RWPE1 (cell line): Measurements from ENCODE around the gene CHST11.

Experiments used
- CTCF ChIA-PET: fragments of 350-600 bp; sonication (Branson Sonifier 250); formaldehyde crosslinking; extraction: SDS; loops from one replicate; lab custom pipeline; 2021; lab: Yijun Ruan, JAX
- POLR2A ChIA-PET: fragments of 400-600 bp; formaldehyde crosslinking; extraction: SDS; loops from one replicate; lab custom pipeline; 2020; ENCODE audit warnings: antibody characterized with exemption; ENCODE audit not compliant: low non-redundant PET; lab: Yijun Ruan, JAX
- DNase-seq: peaks from one replicate; pipeline ENCODE4 v3.0.0; 2012; ENCODE audit warnings: low spot score
- H3K27ac ChIP-seq: fragments of 450-650 bp; 2 replicates; pipeline ENCODE4 v1.5.1; 2017
- CTCF ChIP-seq: fragments of 450-650 bp; conservative IDR thresholded peaks from 2 replicates; pipeline ENCODE4 v1.5.1; 2017; ENCODE audit warnings: low read depth, mild to moderate bottlenecking

Gene CHST11

GRCh38 chr12:104419717-104420116 lies 37.0 kb upstream of the CHST11 start:
- no peak for DNase-seq
- ChIA-PET CTCF (no interaction called here), POLR2A (interaction anchor here (0.6 kb wide), 1 partner anchor 29 kb away, joined by 4 read pairs; no protein-coding TSS in a partner anchor)
- TF ChIP-seq CTCF: no peak
- no peak overlapping the region for H3K27ac ChIP-seq

GRCh38 chr12:104420868-104421267 lies 35.9 kb upstream of the CHST11 start:
- CTCF ChIA-PET: no interaction called here
- POLR2A ChIA-PET: no interaction called here
- no peak overlapping the region for H3K27ac ChIP-seq
- no peak for TF ChIP-seq CTCF
- no peak for DNase-seq

- DNase-seq: no peak
- no peak overlapping the region for H3K27ac ChIP-seq
- ChIA-PET POLR2A (no interaction called here), CTCF (no interaction called here)
- TF ChIP-seq CTCF: no peak
Measured at GRCh38 chr12:104421343-104421742, 35.4 kb upstream of the CHST11 start.

- DNase-seq: no peak
- ChIA-PET POLR2A (no interaction called here), CTCF (interaction anchor here (1.1 kb wide), 1 partner anchor 41 kb away, joined by 5 read pairs; no protein-coding TSS in a partner anchor)
Measured at GRCh38 chr12:104422441-104422840, 34.3 kb upstream of the CHST11 start.

GRCh38 chr12:104423273-104423672 lies 33.5 kb upstream of the CHST11 start:
- TF ChIP-seq CTCF: no peak
- DNase-seq: no peak
- no peak overlapping the region for H3K27ac ChIP-seq
- ChIA-PET CTCF (no interaction called here), POLR2A (no interaction called here)

More at GRCh38 chr12:104422441-104422840, 34.3 kb upstream of the CHST11 start:
- TF ChIP-seq CTCF: no peak
- no peak overlapping the region for H3K27ac ChIP-seq

- TF ChIP-seq CTCF: no peak
- no peak overlapping the region for H3K27ac ChIP-seq
- CTCF ChIA-PET: no interaction called here
- POLR2A ChIA-PET: no interaction called here
- no peak for DNase-seq
Measured at GRCh38 chr12:104423809-104424208, 32.9 kb upstream of the CHST11 start.

- no peak for TF ChIP-seq CTCF
- no peak overlapping the region for H3K27ac ChIP-seq
- ChIA-PET POLR2A (no interaction called here), CTCF (no interaction called here)
- DNase-seq: no peak
Measured at GRCh38 chr12:104424955-104425354, 31.8 kb upstream of the CHST11 start.
